K562 (cell line): ENCODE data around the gene CKS2. TPM values are rescaled to one million over a fixed set of nuclear protein-coding genes. Genes with fewer than 3 reads are reported as not detected.
A peak's percentile ranks its signal among the peaks of the same experiment; 100 is the strongest.

Experiments used
- CHCHD3 ChIP-seq: fragments of 250-450 bp; sonication (Bioruptor Pico); IDR thresholded peaks from 2 replicates; pipeline ENCODE4 v2.1.2; 2022; ENCODE audit warnings: mild to moderate bottlenecking
- CREM ChIP-seq: IDR thresholded peaks from 2 replicates; pipeline ENCODE4 v1.6.1; 2014; ENCODE audit warnings: antibody characterized with exemption, low read depth
- FIP1L1 ChIP-seq: fragments of 200-400 bp; formaldehyde crosslinking; IDR thresholded peaks from 2 replicates; pipeline ENCODE4 v1.6.1; 2018; ENCODE audit warnings: mild to moderate bottlenecking, low read depth, low read length; ENCODE audit not compliant: poor library complexity, severe bottlenecking
- GTF2A2 ChIP-seq: IDR thresholded peaks from 2 replicates; pipeline ENCODE4 v1.6.1; 2016; ENCODE audit warnings: mild to moderate bottlenecking, missing genetic modification characterization, missing compliant biosample characterization
- HCFC1 ChIP-seq: IDR thresholded peaks from 2 replicates; pipeline ENCODE4 v1.6.1; 2012; ENCODE audit warnings: low read depth, low read length, improper control_type of control experiment
- KHSRP ChIP-seq: fragments of 450-650 bp; IDR thresholded peaks from 2 replicates; pipeline ENCODE4 v1.6.1; 2017
- KLF16 ChIP-seq: IDR thresholded peaks from 2 replicates; pipeline ENCODE4 v1.6.1; 2016; ENCODE audit warnings: antibody characterized with exemption
- MAFK ChIP-seq: IDR thresholded peaks from 2 replicates; pipeline ENCODE4 v1.6.1; 2011; ENCODE audit warnings: low read length, improper control_type of control experiment
- MLLT1 ChIP-seq, 2 experiments: fragments of 450-650 bp; IDR thresholded peaks; 2 replicates each; pipeline ENCODE4 v1.6.1; 2016
- MYBL2 ChIP-seq, 2 experiments: fragments of 450-650 bp in 1 of 2; sonication (generic) in 1 of 2; formaldehyde crosslinking in 1 of 2; IDR thresholded peaks; 2 replicates each; pipeline versions ENCODE4 v1.6.1 to v1.8.1; 2017 to 2022; ENCODE audit warnings: borderline replicate concordance in 1 of 2, inconsistent platforms in 1 of 2, low read depth in 1 of 2, mild to moderate bottlenecking in 1 of 2, missing genetic modification reagents in 1 of 2, moderate library complexity in 1 of 2
- RHOXF2B ChIP-seq: fragments of 250-450 bp; sonication (Bioruptor Pico); conservative IDR thresholded peaks from 2 replicates; pipeline ENCODE4 v1.5.1; 2021
- SMARCC2 ChIP-seq: fragments of 450-650 bp; IDR thresholded peaks from 2 replicates; pipeline ENCODE4 v1.6.1; 2017; ENCODE audit warnings: antibody characterized with exemption, moderate library complexity, mild to moderate bottlenecking, low read depth
- TAF15 ChIP-seq: fragments of 200-400 bp; formaldehyde crosslinking; IDR thresholded peaks from 2 replicates; pipeline ENCODE4 v1.6.1; 2017; ENCODE audit warnings: mild to moderate bottlenecking, low read depth, low read length, moderate library complexity
- ZBED1 ChIP-seq: IDR thresholded peaks from 2 replicates; pipeline ENCODE4 v1.6.1; 2014
- ZFP1 ChIP-seq: fragments of 450-650 bp; formaldehyde crosslinking; IDR thresholded peaks from 2 replicates; pipeline ENCODE4 v1.4.0; 2020; ENCODE audit warnings: mild to moderate bottlenecking, mixed read lengths
- ZNF197 ChIP-seq: fragments of 200-800 bp; sonication (Bioruptor generic); IDR thresholded peaks from 2 replicates; pipeline ENCODE4 v1.6.1; 2016; ENCODE audit warnings: low read depth, missing genetic modification characterization, missing compliant biosample characterization
- ZNF589 ChIP-seq: fragments of 200-800 bp; sonication (Bioruptor generic); IDR thresholded peaks from 2 replicates; pipeline ENCODE4 v1.6.1; 2016; ENCODE audit warnings: low read depth, missing genetic modification characterization, missing compliant biosample characterization
- polyA plus RNA-seq, 8 experiments: library from polyadenylated mRNA; depleted of rRNA in 4 of 8; stranded (reverse) in 5 of 8; unstranded in 3 of 8; fragments of >200 nt; fragmentation: Nextera tagmentation in 2 of 8; fragmentation: Illumina TruSeq in 1 of 8; extraction: Ambion mirVana in 2 of 8; extraction: Trizol in 1 of 8; gene quantifications; 2 replicates each; pipeline versions ENCODE4 v1.2.1 to v1.2.3, GENCODE V29; 2011 to 2014; ENCODE audit warnings: inconsistent platforms in 1 of 8, missing spikeins in 1 of 8
- total RNA-seq, 7 experiments: library from RNA; depleted of rRNA in 6 of 7; stranded (reverse); fragments of >200 nt in 6 of 7; fragmentation: Illumina TruSeq in 2 of 7; extraction: Trizol in 2 of 7; gene quantifications; 2 replicates each; pipeline versions ENCODE4 v1.2.1 to v1.2.3, GENCODE V29; 2011 to 2021; ENCODE audit warnings: low replicate concordance in 1 of 7
- TF ChIP-seq, protein P1 (sequence below), 2 experiments: fragments of 450-650 bp in 1 of 2; sonication (generic) in 1 of 2; formaldehyde crosslinking in 1 of 2; IDR thresholded peaks; 2 replicates each; pipeline versions ENCODE4 v1.7.1 to v1.9.0; 2016 to 2022; ENCODE audit warnings: inconsistent platforms in 1 of 2, mild to moderate bottlenecking in 1 of 2, missing genetic modification reagents in 1 of 2

Gene CKS2
- total and polyA plus RNA-seq, 9 of the 15 experiments (the other 6 are each of a cell fraction or from before 2014, with no cell fraction given), result 123 to 941 (median 321) TPM

- 0 out of 2 replicates have a peak, but pooled peaks have one; percentile 28 for TF ChIP-seq ZBED1
- 0 out of 2 replicates have a peak, but pooled peaks have one; percentile 39 for TF ChIP-seq RHOXF2B (CRISPR knock-in tag)
- no peak for TF ChIP-seq MLLT1 (IDR thresholded peaks at IDR 0.05)
- TF ChIP-seq MAFK, result no peak
- no peak for TF ChIP-seq GTF2A2
- 0 out of 2 replicates have a peak, but pooled peaks have one; percentile 43 for TF ChIP-seq MYBL2 (IDR thresholded peaks at IDR 0.05; ENCODE audit: low read depth)
- TF ChIP-seq MYBL2 (CRISPR knock-in tag; IDR thresholded peaks at IDR 0.05; ENCODE audit: borderline replicate concordance), result no peak
- no peak for TF ChIP-seq TAF15
- peak; percentile 84 for TF ChIP-seq HCFC1
- TF ChIP-seq KLF16, result no peak
- TF ChIP-seq FIP1L1, result peak; percentile 97
- no peak for TF ChIP-seq ZFP1 (CRISPR knock-in tag)
- TF ChIP-seq KHSRP, result peak; percentile 67; the same call in 1 of the 2 replicates
- peak; percentile 98 for TF ChIP-seq CREM
- peak; percentile 58; the same call in 1 of the 2 replicates for TF ChIP-seq ZNF589 (CRISPR knock-in tag)
- no peak for TF ChIP-seq SMARCC2
- TF ChIP-seq, protein P1, sequence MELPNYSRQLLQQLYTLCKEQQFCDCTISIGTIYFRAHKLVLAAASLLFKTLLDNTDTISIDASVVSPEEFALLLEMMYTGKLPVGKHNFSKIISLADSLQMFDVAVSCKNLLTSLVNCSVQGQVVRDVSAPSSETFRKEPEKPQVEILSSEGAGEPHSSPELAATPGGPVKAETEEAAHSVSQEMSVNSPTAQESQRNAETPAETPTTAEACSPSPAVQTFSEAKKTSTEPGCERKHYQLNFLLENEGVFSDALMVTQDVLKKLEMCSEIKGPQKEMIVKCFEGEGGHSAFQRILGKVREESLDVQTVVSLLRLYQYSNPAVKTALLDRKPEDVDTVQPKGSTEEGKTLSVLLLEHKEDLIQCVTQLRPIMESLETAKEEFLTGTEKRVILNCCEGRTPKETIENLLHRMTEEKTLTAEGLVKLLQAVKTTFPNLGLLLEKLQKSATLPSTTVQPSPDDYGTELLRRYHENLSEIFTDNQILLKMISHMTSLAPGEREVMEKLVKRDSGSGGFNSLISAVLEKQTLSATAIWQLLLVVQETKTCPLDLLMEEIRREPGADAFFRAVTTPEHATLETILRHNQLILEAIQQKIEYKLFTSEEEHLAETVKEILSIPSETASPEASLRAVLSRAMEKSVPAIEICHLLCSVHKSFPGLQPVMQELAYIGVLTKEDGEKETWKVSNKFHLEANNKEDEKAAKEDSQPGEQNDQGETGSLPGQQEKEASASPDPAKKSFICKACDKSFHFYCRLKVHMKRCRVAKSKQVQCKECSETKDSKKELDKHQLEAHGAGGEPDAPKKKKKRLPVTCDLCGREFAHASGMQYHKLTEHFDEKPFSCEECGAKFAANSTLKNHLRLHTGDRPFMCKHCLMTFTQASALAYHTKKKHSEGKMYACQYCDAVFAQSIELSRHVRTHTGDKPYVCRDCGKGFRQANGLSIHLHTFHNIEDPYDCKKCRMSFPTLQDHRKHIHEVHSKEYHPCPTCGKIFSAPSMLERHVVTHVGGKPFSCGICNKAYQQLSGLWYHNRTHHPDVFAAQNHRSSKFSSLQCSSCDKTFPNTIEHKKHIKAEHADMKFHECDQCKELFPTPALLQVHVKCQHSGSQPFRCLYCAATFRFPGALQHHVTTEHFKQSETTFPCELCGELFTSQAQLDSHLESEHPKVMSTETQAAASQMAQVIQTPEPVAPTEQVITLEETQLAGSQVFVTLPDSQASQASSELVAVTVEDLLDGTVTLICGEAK (IDR thresholded peaks at IDR 0.05), result peak; percentile 97
- TF ChIP-seq, protein P1 (CRISPR knock-in tag; IDR thresholded peaks at IDR 0.05), result no peak
- peak; percentile 4; the same call in 1 of the 2 replicates for TF ChIP-seq CHCHD3
- TF ChIP-seq ZNF197 (CRISPR knock-in tag), result no peak
These were observed 7.4 kb downstream of the CKS2 start, which contains the start of gene SECISBP2 (continued) for GRCh38 chr9:89318123-89319014.
